Hepatocyte (in vitro differentiated cells): Measurements from ENCODE around the gene CHP1. TPM values are rescaled to one million over a fixed set of nuclear protein-coding genes. Genes with fewer than 3 reads are reported as not detected.

Source experiments
- DNase-seq: peaks from one replicate; pipeline ENCODE4 v3.0.0-alpha.2; 2016; ENCODE audit warnings: low spot score
- H2AFZ ChIP-seq: fragments of 200-600 bp; sonication (generic); 2 replicates; pipeline ENCODE4 v1.6.0; 2016; ENCODE audit warnings: antibody characterized with exemption, mild to moderate bottlenecking
- H3K27ac ChIP-seq: fragments of 200-600 bp; sonication (generic); 2 replicates; pipeline ENCODE4 v1.5.1; 2016; ENCODE audit warnings: mild to moderate bottlenecking
- H3K27me3 ChIP-seq: fragments of 200-600 bp; sonication (generic); 2 replicates; pipeline ENCODE4 v1.6.1; 2016
- H3K36me3 ChIP-seq: fragments of 200-600 bp; sonication (generic); replicated peaks from 2 replicates; pipeline ENCODE4 v1.5.1; 2016; ENCODE audit warnings: low read depth; ENCODE audit not compliant: insufficient read depth
- H3K4me1 ChIP-seq: fragments of 200-600 bp; sonication (generic); 2 replicates; pipeline ENCODE4 v1.5.1; 2016; ENCODE audit warnings: mild to moderate bottlenecking, moderate library complexity; ENCODE audit not compliant: insufficient read depth
- H3K4me2 ChIP-seq: fragments of 200-600 bp; sonication (generic); 2 replicates; pipeline ENCODE4 v1.6.0; 2016
- H3K4me3 ChIP-seq: fragments of 200-600 bp; sonication (generic); 2 replicates; pipeline ENCODE4 v1.5.1; 2016; ENCODE audit warnings: mild to moderate bottlenecking
- H3K79me2 ChIP-seq: fragments of 200-600 bp; sonication (generic); 2 replicates; pipeline ENCODE4 v1.6.0; 2017; ENCODE audit warnings: mild to moderate bottlenecking
- H3K9me2 ChIP-seq: fragments of 200-600 bp; sonication (generic); replicated peaks from 2 replicates; pipeline ENCODE4 v1.6.0; 2017; ENCODE audit warnings: mild to moderate bottlenecking; ENCODE audit not compliant: insufficient read depth
- H3K9me3 ChIP-seq: fragments of 200-600 bp; sonication (generic); 2 replicates; pipeline ENCODE4 v1.5.1; 2016; ENCODE audit warnings: low read depth, mild to moderate bottlenecking
- H4K20me1 ChIP-seq: fragments of 200-600 bp; sonication (generic); 2 replicates; pipeline ENCODE4 v1.6.0; 2016; ENCODE audit warnings: mild to moderate bottlenecking; ENCODE audit not compliant: insufficient read depth, poor library complexity, severe bottlenecking
- EZH2 ChIP-seq: fragments of 200-600 bp; sonication (generic); IDR thresholded peaks from 2 replicates; pipeline ENCODE4 v1.6.1; 2016; ENCODE audit warnings: antibody characterized with exemption, mild to moderate bottlenecking, borderline replicate concordance
- EZH2phosphoT487 ChIP-seq: fragments of 200-600 bp; sonication (generic); IDR thresholded peaks from one replicate; pipeline ENCODE4 v1.6.1; 2018; ENCODE audit warnings: antibody characterized with exemption, mild to moderate bottlenecking, low read depth, moderate library complexity; ENCODE audit not compliant: unreplicated experiment, severe bottlenecking
- WGBS: methylation state at CpG from one replicate; pipeline ENCODE4 v1.1.6; 2016; ENCODE audit warnings: low lambda C conversion rate; ENCODE audit errors: missing lambda C conversion rate; 5-methylcytosine and 5-hydroxymethylcytosine counted together
- polyA plus RNA-seq: library from polyadenylated mRNA; unstranded; fragments of >200 nt; fragmentation: Nextera tagmentation; extraction: Ambion mirVana; gene quantifications from 2 replicates; pipeline ENCODE4 v1.2.1, GENCODE V29; 2016
- total RNA-seq: library from RNA; depleted of rRNA; stranded (reverse); fragments of >200 nt; gene quantifications from 2 replicates; pipeline ENCODE4 v1.2.3, GENCODE V29; 2014
- TF ChIP-seq, protein P1 (sequence below): fragments of 200-600 bp; sonication (generic); IDR thresholded peaks from 2 replicates; pipeline ENCODE4 v1.5.1; 2016; ENCODE audit warnings: antibody characterized with exemption, mild to moderate bottlenecking; ENCODE audit not compliant: poor library complexity

CHP1 gene
- total and polyA plus RNA-seq, 2 experiments from 2014 or later = 39.0 to 163 TPM

DNA sequence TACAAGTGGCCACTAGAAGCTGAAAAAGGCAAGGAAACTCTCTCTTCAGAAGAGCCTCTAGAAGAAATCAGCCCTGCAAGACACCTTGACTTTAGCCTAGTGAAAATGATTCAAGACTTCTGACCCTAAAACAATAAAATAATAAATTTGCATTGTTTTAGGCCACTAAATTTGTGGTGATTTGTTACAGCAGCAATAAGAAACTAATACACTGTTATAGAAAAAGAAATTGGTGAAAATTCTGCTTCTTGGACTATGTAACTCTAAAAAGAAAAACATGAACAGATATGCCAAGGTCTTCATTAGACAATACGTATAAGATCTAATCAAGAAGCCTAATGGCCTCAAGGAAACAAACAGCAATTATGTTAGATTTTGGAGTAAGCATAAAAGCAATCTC lies 36.6 kb upstream of the CHP1 start:
- Histone ChIP-seq H2AFZ (no peak overlapping the region), H3K9me3 (no peaks in the 10 kb centered on the region)
- no peak for DNase-seq

DNA sequence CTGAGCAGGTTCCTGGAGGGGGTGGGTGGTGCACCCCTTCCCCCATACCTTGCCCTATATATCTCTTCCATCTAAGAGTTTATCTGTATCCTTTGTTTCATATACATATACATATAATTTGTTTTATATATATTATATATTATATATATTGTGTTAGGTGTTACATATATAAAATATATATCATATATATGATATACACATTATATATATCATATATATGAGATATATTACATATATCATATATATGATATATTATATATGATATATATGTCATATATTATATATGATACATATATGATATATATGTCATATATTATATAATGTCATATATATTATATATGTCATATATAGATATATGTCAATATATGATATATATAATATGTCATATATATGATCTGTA lies 31.6 kb upstream of the CHP1 start:
- no peak for DNase-seq
- Histone ChIP-seq H3K4me3 (no peak overlapping the region), H3K4me1 (no peaks in the 10 kb centered on the region), H3K4me2 (no peak overlapping the region), H3K79me2 (no peaks in the 10 kb centered on the region), H4K20me1 (no peaks in the 10 kb centered on the region), H3K27me3 (no peaks in the 10 kb centered on the region), H2AFZ (no peak overlapping the region), H3K9me2 (no peaks in the 10 kb centered on the region), H3K27ac (no peak overlapping the region), H3K36me3 (no peaks in the 10 kb centered on the region), H3K9me3 (no peaks in the 10 kb centered on the region)
- TF ChIP-seq EZH2phosphoT487 = no peak
- TF ChIP-seq, protein P1, sequence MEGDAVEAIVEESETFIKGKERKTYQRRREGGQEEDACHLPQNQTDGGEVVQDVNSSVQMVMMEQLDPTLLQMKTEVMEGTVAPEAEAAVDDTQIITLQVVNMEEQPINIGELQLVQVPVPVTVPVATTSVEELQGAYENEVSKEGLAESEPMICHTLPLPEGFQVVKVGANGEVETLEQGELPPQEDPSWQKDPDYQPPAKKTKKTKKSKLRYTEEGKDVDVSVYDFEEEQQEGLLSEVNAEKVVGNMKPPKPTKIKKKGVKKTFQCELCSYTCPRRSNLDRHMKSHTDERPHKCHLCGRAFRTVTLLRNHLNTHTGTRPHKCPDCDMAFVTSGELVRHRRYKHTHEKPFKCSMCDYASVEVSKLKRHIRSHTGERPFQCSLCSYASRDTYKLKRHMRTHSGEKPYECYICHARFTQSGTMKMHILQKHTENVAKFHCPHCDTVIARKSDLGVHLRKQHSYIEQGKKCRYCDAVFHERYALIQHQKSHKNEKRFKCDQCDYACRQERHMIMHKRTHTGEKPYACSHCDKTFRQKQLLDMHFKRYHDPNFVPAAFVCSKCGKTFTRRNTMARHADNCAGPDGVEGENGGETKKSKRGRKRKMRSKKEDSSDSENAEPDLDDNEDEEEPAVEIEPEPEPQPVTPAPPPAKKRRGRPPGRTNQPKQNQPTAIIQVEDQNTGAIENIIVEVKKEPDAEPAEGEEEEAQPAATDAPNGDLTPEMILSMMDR = no peak
- TF ChIP-seq EZH2 = no peak

More for the DNA sequence above, 36.6 kb upstream of the CHP1 start:
- Histone ChIP-seq H3K79me2 (no peaks in the 10 kb centered on the region), H3K27me3 (no peaks in the 10 kb centered on the region), H3K27ac (no peak overlapping the region), H3K9me2 (no peaks in the 10 kb centered on the region), H4K20me1 (no peaks in the 10 kb centered on the region), H3K4me1 (no peaks in the 10 kb centered on the region), H3K36me3 (no peaks in the 10 kb centered on the region), H3K4me2 (no peak overlapping the region), H3K4me3 (no peak overlapping the region)
- WGBS = 89% methylated on average over 1 of the region's 1 CpG
- TF ChIP-seq, protein P1 = no peak
- TF ChIP-seq EZH2 (no peak), EZH2phosphoT487 (no peak)

DNA sequence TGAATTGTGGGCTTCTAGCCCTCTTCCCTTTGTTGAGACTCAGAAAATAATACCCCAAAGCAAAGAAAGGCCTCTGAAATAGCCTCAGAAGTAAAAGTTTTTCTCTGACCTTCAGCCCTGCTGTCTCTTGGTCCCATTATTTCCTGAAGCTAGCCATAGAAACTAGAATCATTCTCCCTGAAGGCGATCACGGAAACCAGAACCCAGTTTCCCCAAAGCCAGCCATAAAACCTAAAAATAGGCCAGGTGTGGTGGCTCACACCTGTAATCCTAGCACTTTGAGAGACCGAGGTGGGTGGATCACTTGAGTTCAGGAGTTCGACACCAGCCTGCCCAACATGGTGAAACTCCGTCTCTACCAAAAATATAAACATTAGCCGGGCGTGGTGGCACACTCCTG lies 27.7 kb upstream of the CHP1 start:
- Histone ChIP-seq H3K4me1 (no peaks in the 10 kb centered on the region), H3K9me2 (no peaks in the 10 kb centered on the region), H3K4me3 (no peak overlapping the region), H3K4me2 (no peak overlapping the region), H3K36me3 (no peaks in the 10 kb centered on the region), H3K79me2 (no peaks in the 10 kb centered on the region), H3K9me3 (no peaks in the 10 kb centered on the region), H4K20me1 (no peaks in the 10 kb centered on the region), H3K27ac (no peak overlapping the region), H3K27me3 (no peaks in the 10 kb centered on the region), H2AFZ (no peak overlapping the region)
- WGBS = 94% methylated on average over 7 of the region's 7 CpGs
- no peak for DNase-seq
- TF ChIP-seq, protein P1 = no peak
- TF ChIP-seq EZH2phosphoT487 (no peak), EZH2 (no peak)

DNA sequence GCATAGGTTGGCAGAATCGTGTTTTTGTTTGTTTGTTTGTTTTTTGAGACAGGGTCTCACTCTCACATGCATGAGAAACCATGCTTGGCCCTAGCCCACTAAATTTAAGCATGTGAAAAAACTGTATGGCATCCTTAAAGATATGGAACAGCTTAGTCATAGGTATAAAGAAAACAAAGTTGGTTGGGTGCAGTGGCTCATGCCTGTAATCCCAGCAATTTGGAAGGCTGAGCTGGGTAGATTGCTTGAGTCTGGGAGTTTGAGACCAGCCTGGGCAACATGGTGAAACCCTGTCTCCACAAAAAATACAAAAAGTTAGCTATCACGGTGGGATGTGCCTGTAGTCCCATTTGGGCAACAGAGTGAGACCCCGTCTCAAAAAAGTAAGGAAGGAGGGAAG lies 25.8 kb upstream of the CHP1 start:
- no peaks in the 10 kb centered on the region for H3K4me1 ChIP-seq
- H4K20me1 ChIP-seq = no peaks in the 10 kb centered on the region
- H3K4me3 ChIP-seq = no peak overlapping the region
- no peaks in the 10 kb centered on the region for H3K9me2 ChIP-seq
- TF ChIP-seq EZH2phosphoT487 (no peak), EZH2 (no peak)
- TF ChIP-seq, protein P1 = no peak
- 80% methylated on average over 3 of the region's 3 CpGs for WGBS
- H3K36me3 ChIP-seq = no peaks in the 10 kb centered on the region
- no peak overlapping the region for H2AFZ ChIP-seq
- no peaks in the 10 kb centered on the region for H3K27me3 ChIP-seq
- no peaks in the 10 kb centered on the region for H3K9me3 ChIP-seq
- no peaks in the 10 kb centered on the region for H3K79me2 ChIP-seq
- DNase-seq = no peak
- H3K4me2 ChIP-seq = no peak overlapping the region
- H3K27ac ChIP-seq = no peak overlapping the region
